TTC549 (cell line): ENCODE results near the gene TMEM134.
"Not testable (repeated sequence)": the region's sequence is repeated elsewhere in the genome, so short reads cannot be mapped to it uniquely, and the experiment has no call there.

ENCODE experiments used
- FAIRE-seq: peaks from 2 replicates; lab custom pipeline; 2012; peaks lifted over from hg19 to GRCh38; lab: Jason Lieb, UNC

Gene TMEM134

DNA sequence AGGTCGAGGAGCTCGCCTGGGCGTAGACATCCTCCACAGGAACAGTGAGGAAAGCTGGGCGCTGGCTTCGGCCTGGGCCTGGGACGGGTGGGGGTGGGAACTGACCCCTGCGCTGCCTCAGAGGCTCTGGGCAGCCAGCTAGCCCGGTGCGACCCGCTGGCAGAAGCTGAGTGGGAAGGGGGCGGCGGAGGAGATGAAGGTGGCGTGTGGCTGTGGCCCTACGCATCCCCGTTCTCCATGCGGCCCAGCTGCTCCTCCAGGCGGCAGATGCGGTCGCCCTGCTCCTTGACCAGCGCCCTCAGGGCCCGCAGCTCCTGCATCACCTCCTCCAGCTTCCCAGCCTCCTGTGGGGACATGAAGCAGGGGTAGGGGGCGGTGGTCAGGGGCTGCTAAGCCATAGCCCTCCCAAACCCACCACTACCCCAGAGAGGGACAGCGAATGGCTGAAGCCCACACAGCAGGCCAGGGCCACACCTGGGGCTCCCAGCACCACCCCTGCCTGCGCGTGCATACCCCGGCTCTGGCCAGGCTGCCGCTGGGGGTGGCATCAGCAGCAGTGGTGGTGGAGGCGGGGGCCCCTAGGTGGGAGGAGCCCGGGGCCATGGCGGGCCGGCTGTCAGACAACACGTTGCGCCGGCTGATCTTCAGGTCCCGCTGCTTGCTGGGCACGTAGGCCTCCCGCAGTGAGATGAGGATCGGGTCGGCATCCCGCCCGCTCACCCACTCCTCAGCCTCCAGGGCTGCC, 30.7 kb downstream of the TMEM134 start:
- no peak for FAIRE-seq

DNA sequence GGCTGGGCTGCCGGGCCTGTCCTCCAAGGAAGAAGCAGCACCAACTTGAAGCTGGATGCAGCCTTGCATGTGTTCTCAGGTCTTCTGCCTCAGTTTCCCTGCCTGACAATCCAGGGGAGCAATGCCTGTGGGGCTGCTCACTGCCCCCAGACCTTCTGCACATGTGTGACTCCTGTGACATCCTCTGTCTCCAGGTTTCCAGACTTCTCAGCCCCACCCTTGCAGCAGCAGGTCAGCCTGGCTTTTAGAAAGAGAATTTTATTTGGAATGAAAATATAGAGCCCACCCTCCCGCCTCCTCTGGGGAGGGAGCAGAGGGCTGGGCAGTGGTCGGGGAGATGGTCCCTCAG, 31.3 kb downstream of the TMEM134 start:
- FAIRE-seq: no peak

DNA sequence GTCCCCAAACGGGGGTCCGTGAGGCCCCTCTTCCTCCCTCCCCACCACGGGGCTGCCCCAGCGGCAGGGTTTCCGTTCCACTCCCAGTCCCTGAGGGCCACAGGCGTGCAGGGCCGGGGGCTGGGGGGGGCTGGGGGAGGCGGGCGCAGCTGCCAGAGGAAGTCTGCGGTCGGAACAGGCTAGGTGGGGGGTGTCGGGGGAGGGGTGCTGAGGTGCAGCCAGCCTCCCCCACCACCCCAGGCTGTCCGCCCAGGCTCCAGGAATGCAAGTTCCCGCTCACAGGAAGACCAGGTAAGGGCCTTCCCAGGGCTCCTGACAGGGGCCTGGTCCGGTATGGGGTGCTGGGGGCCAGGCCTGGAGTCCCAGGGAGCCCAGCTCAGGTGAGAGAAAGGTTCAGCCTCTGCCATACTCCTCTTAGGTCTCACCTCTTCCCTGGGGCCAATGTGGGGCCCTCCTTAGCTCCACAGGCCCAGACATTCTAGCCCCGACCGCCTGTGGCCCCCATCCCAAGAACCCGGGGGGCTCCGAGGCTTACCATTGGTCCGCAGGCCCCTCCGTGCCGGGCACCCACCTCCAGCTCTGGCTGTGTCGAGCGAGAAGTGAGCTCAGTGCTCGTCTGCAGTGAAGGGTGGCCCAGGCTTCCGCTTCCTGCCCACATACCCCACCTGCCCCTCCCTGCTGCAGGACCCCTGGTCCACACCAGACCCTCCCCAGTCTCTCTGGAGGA, 31.8 kb downstream of the TMEM134 start, which contains the start of gene PTPRCAP:
Gene PTPRCAP (minus strand): TSS at position 601 of the 727 bp plus-strand sequence. CDS start 63 bp downstream, at position 538.
- FAIRE-seq: no peak

DNA sequence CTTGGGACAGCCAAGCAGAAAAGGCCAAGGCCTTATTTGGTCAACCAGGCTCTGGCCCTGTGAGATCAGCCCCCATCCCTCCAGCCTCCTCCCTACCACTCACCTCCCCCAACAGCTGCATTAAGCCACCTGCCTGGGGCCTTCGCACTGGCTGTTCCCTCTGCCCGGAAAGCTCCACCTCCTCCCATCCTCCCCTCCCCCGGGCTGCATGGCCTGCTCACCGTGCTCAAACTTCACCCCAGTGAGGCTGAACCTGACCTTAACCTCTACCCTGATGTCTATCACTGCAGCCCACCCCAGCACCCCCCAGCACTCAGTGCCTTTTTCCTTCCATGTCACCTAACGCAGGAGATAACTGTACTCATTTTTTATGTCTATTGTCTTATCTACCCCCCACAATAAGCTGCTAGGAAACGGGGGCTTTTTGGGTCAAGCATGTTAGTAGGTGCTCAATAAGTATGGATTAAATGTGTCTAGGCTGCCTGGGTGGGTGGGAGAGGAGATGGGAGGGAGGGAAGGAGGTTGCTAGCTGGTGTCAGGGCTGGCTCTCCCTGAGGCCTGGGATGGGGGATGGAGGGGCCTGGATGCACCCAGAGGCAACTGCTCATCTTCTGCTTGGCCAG, 32.5 kb downstream of the TMEM134 start:
- no peak for FAIRE-seq

DNA sequence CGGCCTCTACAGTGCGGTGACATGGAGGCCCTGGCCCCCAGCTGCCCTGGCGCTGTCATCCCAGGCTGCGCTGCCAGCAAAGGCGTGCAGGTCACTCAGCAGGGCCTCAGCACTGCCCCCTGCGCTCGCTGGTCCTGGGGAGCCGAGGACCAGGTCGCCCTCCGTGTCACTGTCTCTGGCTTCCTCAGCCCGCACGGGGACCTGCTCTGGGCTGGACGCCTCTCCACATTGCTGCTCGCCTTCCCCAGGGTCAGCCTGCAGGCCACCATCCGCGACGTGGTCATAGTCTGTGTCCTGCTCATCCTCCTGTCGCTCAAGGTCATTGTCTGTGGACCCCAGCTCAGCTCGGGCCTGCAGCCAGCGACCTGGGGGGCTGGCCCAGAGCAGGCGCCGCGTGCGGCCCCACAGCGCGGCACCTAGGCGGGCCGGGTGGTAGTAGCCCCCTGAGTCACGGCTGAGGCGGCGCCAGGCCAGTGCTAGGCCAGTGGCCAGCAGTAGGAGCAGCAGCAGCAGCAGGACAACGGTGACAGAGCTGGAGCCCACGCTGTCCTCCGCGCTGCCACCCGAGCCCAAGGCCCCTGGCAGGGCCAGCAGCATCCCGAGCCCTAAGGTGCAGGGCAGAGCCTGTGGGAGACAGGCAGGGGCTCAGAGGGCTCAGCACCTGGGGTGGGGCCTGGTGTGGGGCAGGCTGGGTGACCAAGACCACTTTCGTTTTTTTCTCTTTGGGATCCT, 33.2 kb downstream of the TMEM134 start:
- FAIRE-seq: no peak

DNA sequence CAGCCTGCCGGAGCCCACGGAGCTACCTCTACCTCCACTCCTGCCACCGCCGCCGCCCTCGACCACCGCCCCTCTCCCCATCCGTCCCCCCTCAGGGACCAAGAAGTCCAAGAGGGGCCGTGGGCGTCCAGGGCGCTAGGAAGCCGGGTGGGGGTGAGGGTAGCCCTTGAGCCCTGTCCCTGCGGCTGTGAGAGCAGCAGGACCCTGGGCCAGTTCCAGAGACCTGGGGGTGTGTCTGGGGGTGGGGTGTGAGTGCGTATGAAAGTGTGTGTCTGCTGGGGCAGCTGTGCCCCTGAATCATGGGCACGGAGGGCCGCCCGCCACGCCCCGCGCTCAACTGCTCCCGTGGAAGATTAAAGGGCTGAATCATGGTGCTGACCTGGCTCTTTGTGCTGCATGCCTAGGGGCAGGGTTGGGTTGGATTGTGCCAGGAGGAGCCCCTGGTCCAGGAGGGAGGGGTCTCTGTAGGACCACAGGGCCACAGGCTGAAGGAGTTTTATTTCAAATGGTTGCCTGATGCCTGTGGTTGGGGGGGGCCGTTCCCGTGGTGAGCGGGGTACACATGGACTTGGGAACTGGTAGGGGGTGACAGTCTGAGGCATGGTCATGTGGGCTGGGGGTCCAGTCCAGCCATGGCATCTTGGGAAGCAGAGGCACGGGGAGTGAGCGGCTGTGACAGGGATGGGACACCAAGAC, 33.9 kb downstream of the TMEM134 start:
- FAIRE-seq: no peak

DNA sequence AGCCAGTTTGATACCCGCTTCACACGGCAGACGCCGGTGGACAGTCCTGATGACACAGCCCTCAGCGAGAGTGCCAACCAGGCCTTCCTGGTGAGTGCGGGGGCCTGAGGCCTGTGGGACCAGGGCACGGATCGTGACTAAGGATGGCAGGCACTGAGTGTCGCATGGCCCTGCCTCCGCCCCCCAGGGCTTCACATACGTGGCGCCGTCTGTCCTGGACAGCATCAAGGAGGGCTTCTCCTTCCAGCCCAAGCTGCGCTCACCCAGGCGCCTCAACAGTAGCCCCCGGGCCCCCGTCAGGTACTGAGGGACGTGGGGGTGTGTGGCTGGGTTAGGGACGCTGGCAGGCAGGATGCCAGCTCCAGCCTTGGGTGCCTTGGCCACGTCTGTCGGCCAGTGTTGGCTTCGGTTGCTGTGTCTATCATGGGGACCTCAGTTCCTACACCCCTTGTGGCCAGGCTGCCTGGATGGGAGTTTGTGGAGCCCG, 34.6 kb downstream of the TMEM134 start:
- no peak for FAIRE-seq

DNA sequence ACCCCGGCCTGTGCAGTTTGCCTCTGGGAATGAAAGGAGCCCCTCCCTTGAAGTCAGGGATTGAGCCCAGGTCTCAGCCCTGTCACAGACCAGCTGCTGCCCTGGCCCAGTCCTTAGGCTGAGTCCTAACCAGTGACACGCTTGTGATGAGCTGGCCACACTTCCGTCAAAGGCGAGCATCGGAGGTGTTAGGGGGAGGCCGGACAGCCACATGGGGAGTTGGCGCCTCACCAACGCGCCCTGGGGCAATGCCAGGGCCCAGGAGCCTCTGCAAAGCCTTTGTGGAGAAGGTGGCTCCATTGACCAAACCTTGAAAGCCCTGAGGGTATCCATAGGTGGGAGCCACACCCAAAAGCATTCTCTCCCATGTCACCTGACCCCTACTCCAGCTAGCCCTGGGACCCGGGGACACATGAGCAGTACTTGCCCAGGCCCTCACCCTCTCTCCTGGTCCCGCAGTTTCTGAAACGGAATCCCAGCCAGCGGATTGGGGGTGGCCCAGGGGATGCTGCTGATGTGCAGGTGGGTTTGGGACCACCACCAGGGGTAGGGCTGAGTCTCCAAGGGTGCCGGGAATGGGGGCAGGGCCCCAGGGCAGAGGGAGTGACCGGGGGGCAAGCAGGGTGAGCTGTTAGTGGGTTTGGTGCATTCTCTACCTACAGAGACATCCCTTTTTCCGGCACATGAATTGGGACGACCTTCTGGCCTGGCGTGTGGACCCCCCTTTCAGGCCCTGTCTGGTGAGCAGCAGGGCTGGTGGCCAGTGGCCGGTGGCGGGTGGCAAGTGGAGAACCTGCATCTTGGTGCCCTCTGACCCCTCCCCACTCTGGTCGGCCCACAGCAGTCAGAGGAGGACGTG, 35.3 kb downstream of the TMEM134 start:
- FAIRE-seq: no peak

DNA sequence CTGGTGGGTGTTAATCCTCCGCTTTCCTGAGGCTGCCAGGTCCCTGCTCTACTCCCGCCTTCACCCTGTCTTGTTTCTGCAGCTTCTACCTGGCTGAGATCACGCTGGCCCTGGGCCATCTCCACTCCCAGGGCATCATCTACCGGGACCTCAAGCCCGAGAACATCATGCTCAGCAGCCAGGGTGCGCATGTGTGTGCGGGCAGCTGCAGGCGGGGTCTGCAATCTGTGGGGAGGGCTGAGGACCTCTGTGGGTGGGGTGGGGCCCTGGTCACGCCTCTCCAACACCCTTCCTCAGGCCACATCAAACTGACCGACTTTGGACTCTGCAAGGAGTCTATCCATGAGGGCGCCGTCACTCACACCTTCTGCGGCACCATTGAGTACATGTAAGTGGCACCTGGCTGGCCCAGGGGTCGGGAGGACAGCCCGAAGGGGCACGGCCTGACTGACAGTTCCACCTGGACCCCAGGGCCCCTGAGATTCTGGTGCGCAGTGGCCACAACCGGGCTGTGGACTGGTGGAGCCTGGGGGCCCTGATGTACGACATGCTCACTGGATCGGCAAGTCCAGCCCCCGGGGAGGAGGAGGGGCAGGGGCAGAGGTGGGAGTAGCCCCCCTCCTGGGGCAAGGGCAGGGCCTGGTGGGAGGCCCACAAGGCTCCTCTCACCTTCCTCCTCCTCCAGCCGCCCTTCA, 36.2 kb downstream of the TMEM134 start:
- no peak for FAIRE-seq

DNA sequence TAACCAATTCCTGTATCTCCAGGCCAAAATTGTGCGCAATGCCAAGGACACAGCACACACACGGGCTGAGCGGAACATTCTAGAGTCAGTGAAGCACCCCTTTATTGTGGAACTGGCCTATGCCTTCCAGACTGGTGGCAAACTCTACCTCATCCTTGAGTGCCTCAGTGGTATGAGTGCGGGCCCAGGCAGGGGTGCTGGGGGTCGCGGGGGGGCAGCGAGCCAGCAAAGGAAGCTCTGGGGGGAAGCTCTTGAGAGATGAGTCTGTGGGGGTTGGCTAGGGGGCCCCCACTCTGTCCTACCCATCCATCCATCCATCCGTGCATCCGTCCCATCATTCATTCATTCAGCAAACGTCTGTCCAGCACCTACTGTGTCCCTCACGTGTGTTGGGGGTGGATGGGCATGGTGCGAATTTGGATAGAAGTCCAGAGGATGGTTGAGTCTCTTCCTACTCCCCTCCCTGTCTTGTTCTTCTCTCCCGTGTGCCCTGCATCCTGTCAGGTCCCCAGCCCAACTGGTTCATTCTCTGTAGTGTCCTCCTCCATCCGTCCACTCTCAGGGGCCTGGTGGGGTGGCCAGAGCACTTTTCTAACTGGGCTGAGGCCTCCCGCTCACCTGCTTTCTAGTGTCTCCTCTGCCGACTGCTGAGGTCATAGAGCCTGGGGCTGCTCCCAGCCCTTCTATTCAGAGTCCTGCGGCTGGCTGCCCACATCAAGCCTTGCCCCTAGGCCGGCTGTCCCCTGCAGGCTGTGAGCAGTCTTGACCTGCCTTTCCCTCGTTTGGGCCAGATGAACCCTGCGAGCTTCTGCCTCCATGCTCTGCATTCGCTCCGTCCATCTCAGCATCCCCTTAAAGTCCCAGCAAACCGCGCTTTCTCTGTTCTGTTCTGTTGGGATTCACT, 37.5 kb downstream of the TMEM134 start:
- FAIRE-seq: no peak

DNA sequence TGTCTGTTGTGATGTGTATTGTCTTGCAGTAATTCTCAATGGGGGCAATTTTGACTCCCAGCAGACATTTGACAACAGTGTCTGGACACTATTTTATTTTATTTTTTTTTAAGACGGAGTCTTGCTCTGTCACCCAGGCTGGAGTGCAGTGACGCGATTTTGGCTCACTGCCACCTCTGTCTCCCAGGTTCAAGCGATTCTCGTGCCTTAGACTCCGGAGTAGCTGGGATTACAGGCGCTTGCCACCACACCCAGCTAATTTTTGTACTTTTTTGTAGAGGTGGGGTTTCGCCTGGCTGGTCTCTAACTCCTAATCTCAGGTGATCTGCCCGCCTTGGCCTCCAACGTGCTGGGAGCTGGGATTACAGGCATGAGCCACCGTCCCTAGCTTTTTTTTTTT, 39.3 kb downstream of the TMEM134 start:
- no peak for FAIRE-seq

DNA sequence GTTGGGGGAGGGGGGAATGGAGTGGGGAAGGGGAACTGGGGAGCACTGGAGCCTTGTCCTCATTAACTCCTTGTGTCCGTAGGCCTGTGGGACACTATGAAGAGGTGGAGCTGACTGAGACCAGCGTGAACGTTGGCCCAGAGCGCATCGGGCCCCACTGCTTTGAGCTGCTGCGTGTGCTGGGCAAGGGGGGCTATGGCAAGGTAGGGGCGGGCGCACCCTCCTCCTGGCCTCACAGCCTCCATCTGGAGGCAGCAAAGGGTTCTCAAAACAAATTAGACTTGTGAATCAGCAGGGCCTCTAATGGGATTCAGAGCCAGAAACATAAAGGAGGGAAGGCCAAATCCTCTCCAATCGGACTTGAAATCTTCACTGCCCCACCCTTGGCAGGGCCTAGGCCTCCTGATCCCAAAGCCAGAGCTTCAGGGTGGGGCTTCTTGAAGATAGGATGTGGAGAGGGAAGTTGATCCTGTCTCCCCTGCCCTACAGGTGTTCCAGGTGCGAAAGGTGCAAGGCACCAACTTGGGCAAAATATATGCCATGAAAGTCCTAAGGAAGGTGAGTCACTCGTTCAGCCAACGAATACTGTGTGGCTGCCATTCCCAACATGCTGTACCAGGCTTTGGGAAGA, 39.9 kb downstream of the TMEM134 start:
- no peak for FAIRE-seq

DNA sequence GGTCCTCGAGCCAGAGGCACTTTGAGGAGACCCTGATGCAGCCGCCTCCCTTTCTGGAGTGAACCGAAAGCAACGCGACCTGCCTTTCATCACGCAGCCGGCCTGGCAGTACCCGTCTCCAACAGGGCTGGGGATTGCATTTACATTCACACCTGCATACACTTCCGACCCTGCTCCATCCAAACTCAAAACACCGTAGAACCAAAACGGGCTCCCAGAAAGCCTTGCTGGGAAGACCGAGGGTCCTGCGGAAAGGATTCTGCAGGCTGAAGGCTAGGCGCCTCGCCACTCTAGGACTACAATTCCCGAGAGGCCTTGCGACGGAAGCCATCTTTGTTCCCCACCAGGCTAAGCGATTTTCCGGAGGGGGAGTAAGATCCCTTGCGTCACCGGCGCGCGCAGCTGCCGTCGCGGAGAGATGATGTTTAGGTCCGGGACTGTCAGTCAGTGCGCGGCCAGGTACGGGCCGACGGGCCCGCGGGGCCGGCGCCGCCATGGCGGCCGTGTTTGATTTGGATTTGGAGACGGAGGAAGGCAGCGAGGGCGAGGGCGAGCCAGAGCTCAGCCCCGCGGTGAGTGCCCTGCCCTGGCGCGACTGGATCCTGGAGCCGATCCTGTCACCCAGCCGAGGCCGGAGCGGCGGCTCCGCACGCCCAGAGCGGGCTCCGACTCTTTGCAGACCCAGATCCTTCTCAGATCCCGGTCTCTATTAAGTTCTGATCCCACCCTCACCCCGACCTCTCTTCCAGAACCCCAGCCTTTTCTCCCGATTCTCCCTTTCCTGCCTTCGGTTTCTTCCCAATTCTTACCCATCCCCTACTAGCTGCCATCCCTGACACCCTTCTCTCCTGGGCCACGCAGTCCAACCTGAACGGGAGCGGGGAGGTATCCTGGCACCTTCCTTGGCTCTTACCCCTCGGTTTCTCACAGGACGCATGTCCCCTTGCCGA, 40.7 kb downstream of the TMEM134 start, which contains the start of gene RPS6KB2:
Gene RPS6KB2 (plus strand): TSS at position 443 of the 950 bp plus-strand sequence. CDS start 52 bp downstream, at position 495.
- FAIRE-seq: peak; percentile 71

DNA sequence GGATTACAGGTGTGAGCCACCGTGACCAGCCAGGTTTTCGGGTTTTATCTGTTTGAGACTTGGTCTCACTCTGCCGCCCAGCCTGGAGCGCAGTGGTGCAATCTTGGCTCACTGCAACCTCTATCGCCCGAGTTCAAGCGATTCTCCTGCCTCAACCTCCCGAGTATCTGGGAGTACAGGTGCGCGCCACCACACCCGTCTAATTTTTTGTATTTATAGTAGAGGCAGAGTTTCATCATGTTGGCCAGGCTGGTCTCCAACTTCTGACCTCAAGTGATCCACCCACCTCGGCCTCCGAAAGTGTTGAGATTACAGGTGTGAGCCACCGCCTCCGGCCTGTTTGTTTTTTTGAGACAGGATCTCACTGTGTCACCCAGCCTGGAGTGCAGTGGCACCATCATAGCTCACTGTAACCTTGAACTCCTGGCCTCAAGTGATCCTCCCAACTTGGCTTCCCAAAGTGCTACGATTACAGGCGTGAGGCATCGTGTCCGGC, 41.6 kb downstream of the TMEM134 start:
- not testable (repeated sequence) for FAIRE-seq

DNA sequence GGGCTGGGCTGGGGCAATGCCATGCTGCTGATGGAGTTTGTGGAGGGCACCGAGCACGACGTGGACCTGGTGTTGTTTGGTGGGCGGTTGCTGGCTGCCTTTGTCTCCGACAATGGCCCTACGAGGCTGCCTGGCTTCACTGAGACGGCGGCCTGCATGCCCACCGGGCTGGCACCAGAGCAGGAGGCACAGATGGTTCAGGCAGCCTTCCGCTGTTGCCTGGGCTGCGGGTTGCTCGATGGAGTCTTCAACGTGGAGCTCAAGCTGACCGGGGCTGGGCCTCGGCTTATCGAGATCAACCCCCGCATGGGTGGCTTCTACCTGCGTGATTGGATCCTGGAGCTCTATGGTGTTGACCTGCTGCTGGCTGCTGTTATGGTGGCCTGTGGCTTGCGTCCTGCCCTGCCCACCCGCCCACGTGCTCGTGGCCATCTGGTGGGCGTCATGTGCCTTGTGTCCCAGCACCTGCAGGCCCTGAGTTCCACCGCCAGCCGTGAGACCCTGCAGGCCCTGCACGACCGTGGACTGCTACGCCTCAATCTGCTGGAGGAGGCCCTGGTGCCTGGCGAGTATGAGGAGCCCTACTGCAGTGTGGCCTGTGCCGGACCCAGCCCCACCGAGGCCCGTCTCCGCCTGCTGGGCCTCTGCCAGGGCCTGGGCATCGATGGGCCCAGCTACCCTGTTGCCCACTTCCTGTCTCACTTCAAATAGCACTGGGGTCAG, 45.0 kb downstream of the TMEM134 start:
- no peak for FAIRE-seq

DNA sequence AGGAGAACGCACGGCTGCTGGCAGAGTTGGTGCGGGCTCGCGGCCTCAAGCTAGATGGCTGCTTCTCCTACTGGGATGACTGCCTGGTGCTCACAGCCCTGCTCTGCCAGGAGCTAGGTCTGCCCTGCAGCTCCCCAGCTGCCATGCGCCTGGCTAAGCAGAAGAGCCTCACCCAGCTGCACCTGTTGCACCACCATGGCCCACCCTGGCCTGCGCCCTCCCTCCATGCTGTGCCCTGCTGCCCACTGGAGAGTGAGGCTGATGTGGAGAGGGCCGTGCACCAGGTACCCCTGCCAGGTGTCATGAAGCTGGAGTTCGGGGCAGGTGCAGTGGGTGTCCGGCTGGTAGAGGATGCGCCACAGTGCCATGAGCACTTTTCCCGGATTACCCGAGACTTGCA, 45.6 kb downstream of the TMEM134 start:
- FAIRE-seq: no peak

DNA sequence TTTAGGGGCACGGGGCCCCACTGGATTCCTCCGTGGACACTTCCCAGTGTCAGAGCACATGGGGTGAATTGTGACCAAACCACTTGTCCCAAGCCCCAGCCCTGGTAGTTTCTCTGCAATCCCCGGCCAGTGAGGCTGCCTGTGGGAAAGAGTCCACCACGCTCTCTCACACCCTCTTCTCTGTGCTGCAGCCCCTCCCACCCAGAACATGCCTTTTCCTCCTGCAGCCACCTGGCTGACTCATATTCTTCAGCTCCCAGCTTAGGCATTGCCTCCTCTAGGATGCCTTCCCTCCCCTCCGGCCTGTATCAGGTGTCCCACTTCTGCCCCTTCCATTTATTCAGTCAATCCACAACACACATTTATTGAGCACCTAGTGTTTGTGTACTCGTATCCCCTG, 46.2 kb downstream of the TMEM134 start:
- no peak for FAIRE-seq
